ENCODE measurements around the gene TC2N.

DNA sequence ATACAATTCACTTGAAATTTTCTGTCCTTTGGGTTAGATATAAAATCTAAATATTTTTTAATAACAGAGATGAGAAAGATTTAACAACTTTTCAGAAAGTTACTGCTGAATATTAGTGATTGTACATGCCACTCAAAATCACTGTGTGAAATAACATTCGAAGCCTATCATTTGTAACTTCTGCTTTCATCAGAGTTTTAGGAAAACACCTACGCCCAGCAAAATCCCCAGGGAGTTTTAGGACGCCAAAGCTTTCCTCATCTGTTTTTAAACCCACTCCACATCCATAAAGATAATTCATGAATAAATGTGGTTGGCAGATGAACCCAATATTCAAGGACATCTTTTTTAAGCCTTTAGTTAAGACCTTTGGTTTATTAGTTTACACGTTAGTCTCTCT, 23.9 kb downstream of the TC2N start:
- TF ChIP-seq, protein P1, sequence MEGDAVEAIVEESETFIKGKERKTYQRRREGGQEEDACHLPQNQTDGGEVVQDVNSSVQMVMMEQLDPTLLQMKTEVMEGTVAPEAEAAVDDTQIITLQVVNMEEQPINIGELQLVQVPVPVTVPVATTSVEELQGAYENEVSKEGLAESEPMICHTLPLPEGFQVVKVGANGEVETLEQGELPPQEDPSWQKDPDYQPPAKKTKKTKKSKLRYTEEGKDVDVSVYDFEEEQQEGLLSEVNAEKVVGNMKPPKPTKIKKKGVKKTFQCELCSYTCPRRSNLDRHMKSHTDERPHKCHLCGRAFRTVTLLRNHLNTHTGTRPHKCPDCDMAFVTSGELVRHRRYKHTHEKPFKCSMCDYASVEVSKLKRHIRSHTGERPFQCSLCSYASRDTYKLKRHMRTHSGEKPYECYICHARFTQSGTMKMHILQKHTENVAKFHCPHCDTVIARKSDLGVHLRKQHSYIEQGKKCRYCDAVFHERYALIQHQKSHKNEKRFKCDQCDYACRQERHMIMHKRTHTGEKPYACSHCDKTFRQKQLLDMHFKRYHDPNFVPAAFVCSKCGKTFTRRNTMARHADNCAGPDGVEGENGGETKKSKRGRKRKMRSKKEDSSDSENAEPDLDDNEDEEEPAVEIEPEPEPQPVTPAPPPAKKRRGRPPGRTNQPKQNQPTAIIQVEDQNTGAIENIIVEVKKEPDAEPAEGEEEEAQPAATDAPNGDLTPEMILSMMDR (IDR thresholded peaks at IDR 0.05), result no peak
- TF ChIP-seq POLR2AphosphoS5 (IDR thresholded peaks at IDR 0.05), result no peak

All from prostate gland (tissue), 2 donors.